Spinal cord (tissue), 10 donors: ENCODE data around the gene SNX5. TPM values are rescaled to one million over a fixed set of nuclear protein-coding genes. Genes with fewer than 3 reads are reported as not detected.

Source experiments
- DNase-seq, 6 donors: peaks; one replicate each; pipeline versions ENCODE4 v3.0.0 to v3.0.0-alpha.2; 2013 to 2015; ENCODE audit warnings: low spot score in 6 of 6, low read depth in 4 of 6
- H3K27ac ChIP-seq: one replicate; pipeline ENCODE4 v1.5.1; 2013; ENCODE audit warnings: low read depth, low read length, control low read depth
- H3K27me3 ChIP-seq: one replicate; pipeline ENCODE4 v1.6.1; 2013; ENCODE audit warnings: low read length; ENCODE audit not compliant: control insufficient read depth, insufficient read depth
- H3K36me3 ChIP-seq: one replicate; pipeline ENCODE4 v1.6.1; 2013; ENCODE audit warnings: low read length; ENCODE audit not compliant: control insufficient read depth, insufficient read depth
- H3K4me1 ChIP-seq: one replicate; pipeline ENCODE4 v1.6.1; 2013; ENCODE audit warnings: low read length; ENCODE audit not compliant: control insufficient read depth, insufficient read depth
- H3K4me3 ChIP-seq: one replicate; pipeline ENCODE4 v1.5.1; 2013; ENCODE audit warnings: low read depth, low read length, control low read depth
- H3K9me3 ChIP-seq: one replicate; pipeline ENCODE4 v1.6.1; 2013; ENCODE audit warnings: low read length; ENCODE audit not compliant: control insufficient read depth, insufficient read depth
- WGBS: methylation state at CpG from one replicate; pipeline ENCODE4 v1.1.5; 2013; ENCODE audit warnings: missing lambda C conversion rate; ENCODE audit not compliant: insufficient coverage; 5-methylcytosine and 5-hydroxymethylcytosine counted together
- polyA plus RNA-seq, 2 donors: library from polyadenylated mRNA; unstranded; fragments of 120-200 nt; gene quantifications; one replicate each; pipeline ENCODE4 v1.2.1, GENCODE V29; 2013; ENCODE audit not compliant: insufficient read length in 2 of 2
- total RNA-seq, 2 donors: library from RNA; depleted of rRNA in 1 of 2; stranded (reverse); fragments of 120-200 nt in 1 of 2; fragments of >200 nt in 1 of 2; gene quantifications; one replicate each; pipeline versions ENCODE4 v1.2.3 to v1.2.4, GENCODE V29; 2013 to 2014
- donor health status: healthy.

SNX5 gene
- total and polyA plus RNA-seq, 4 donors = 81.4 to 128 (median 108) TPM

DNA sequence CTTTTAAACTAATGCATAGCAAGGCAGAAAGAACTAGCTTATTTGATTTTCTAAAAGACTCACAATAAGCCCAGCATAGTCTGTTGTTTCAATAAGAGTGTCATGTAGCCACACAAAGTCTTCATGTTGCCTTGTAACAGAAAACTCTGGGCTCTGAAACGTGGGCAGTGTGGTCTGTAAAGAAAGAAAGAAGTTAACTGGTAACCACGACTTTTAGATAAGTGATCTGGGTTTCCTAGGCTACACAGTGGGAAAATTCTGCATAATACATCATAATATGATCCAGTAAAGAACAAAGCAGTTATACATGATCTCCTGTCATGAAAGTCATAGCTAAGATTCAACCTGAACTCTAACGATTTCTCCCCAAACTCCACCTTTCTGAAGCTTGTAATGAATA, 13.3 kb downstream of the SNX5 start:
- 71% methylated on average over 1 of the region's 3 CpGs for WGBS
- DNase-seq = no peak
- Histone ChIP-seq H3K27me3 (no peaks in the 10 kb centered on the region), H3K36me3 (peaks cover 23% of the 10 kb centered on the region), H3K27ac (no peak overlapping the region), H3K4me3 (no peak overlapping the region), H3K4me1 (peaks cover 12% of the 10 kb centered on the region), H3K9me3 (no peaks in the 10 kb centered on the region)

- H3K27ac ChIP-seq = no peak overlapping the region
- H3K36me3 ChIP-seq = peaks cover 23% of the 10 kb centered on the region
- 98% methylated on average over 5 of the region's 5 CpGs for WGBS
These were observed 14.7 kb downstream of the SNX5 start for GRCh38 chr20:17953935-17954334.

DNA sequence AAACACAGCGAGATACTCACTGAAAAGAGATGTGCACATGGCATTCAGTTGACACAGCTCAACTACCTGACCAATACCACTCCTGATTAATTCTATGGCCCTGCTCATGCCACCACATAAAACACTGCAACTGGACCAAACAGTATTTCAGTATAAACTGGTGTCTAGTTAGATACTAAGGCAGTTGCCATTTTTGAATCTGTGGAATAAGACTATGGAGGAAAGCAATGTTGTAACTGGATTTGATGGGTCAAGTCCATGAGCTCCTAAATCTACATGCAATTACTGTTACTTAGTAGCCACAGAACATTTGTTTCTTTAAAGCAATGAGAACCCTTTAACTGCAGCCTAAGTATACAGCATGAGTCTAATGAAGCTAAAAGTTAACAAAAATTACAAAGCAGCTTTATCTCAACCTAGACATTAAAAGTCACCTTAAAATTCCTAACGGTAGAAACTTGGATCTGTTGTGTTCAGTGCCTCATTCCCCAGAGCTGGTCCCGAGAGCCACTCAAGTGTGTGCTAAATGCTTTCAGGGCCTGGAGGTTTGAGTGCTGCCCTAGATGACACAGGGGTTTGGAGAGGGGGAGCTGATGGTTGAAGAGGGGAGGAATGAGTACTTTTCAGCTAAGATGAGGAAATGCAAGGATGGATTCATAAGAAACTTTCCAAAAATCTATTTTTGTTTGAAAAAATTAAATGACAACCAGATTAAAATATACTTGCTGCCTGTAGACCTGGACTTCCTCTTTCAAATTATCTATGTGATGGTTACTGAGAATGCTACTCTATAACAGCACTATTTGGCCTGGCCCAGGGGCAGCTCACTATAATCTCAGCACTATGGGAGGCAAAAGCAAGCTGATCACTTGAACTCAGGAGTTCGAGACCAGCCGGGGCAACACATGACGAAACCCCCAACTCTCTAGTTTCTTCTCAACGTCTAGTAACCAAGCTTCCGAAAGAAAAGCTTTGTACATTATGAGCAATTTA, 15.6 kb downstream of the SNX5 start:
- WGBS = 88% methylated on average over 2 of the region's 8 CpGs
- H3K27me3 ChIP-seq = no peaks in the 10 kb centered on the region
- H3K4me3 ChIP-seq = no peak overlapping the region
- no peaks in the 10 kb centered on the region for H3K9me3 ChIP-seq
- peaks cover 23% of the 10 kb centered on the region for H3K36me3 ChIP-seq
- DNase-seq = no peak
- no peak overlapping the region for H3K27ac ChIP-seq
- peaks cover 5% of the 10 kb centered on the region for H3K4me1 ChIP-seq

More at GRCh38 chr20:17953935-17954334, 14.7 kb downstream of the SNX5 start:
- H3K9me3 ChIP-seq = no peaks in the 10 kb centered on the region
- H3K27me3 ChIP-seq = no peaks in the 10 kb centered on the region
- DNase-seq = no peak
- H3K4me1 ChIP-seq = peaks cover 5% of the 10 kb centered on the region
- no peak overlapping the region for H3K4me3 ChIP-seq

DNA sequence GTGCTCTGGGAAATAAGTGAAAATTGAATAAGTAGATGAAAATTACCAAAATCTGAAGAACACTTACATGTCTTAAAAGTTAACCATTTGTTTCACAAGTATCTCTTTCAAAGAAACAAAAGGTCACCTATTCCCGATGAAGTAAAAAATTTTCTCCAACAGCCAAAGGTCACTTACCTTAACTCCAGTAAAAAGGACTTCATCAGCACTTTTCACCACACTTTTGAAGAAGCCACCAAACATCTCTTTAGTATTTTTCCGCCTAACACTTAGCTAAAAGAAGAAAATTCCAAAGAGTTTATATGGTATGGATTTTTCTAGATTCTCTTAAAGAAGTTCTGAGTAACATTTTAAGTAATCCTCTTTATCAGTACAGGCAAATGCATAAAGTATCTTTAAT, 17.3 kb downstream of the SNX5 start:
- Histone ChIP-seq H3K9me3 (no peaks in the 10 kb centered on the region), H3K4me3 (no peak overlapping the region), H3K27ac (no peak overlapping the region), H3K4me1 (peaks cover 2% of the 10 kb centered on the region), H3K36me3 (peaks cover 22% of the 10 kb centered on the region), H3K27me3 (no peaks in the 10 kb centered on the region)
- WGBS = 100% methylated on average over 1 of the region's 2 CpGs
- no peak for DNase-seq

DNA sequence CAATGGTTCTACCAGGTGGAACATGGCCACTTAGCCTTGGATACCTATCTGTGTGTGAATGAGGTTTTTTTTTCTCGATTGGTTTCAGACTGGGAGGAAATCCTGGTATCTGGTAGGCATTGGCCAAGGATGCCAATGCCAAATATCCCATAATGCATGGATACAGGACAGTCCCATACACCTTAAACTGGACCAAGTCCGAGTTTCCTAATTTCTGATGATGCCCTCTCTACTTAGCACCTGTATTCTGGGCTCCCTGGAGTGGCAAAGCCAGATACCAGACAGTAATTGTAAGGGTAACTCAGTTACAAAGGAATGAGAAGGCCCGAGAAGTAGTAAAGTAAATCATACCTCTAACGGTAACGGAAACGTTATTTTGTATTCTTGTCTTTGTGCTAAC, 17.9 kb downstream of the SNX5 start:
- WGBS = 96% methylated on average over 4 of the region's 6 CpGs
- Histone ChIP-seq H3K4me1 (no peaks in the 10 kb centered on the region), H3K36me3 (peaks cover 23% of the 10 kb centered on the region), H3K27ac (no peak overlapping the region), H3K27me3 (no peaks in the 10 kb centered on the region), H3K9me3 (no peaks in the 10 kb centered on the region), H3K4me3 (no peak overlapping the region)
- DNase-seq = no peak

- no peaks in the 10 kb centered on the region for H3K27me3 ChIP-seq
- no peaks in the 10 kb centered on the region for H3K4me1 ChIP-seq
- H3K4me3 ChIP-seq = no peak overlapping the region
- H3K9me3 ChIP-seq = no peaks in the 10 kb centered on the region
- H3K27ac ChIP-seq = no peak overlapping the region
- WGBS = no CpG with 5 or more reads among the region's 4 CpGs
- no peak for DNase-seq
- peaks cover 23% of the 10 kb centered on the region for H3K36me3 ChIP-seq
These were observed 18.7 kb downstream of the SNX5 start for GRCh38 chr20:17949899-17950298.

GRCh38 chr20:17948442-17948841, 20.2 kb downstream of the SNX5 start:
- H3K27me3 ChIP-seq = no peaks in the 10 kb centered on the region
- H3K4me3 ChIP-seq = no peak overlapping the region
- DNase-seq = no peak
- peaks cover 20% of the 10 kb centered on the region for H3K36me3 ChIP-seq
- WGBS = 100% methylated on average over 2 of the region's 2 CpGs
- H3K27ac ChIP-seq = no peak overlapping the region
- no peaks in the 10 kb centered on the region for H3K4me1 ChIP-seq
- no peaks in the 10 kb centered on the region for H3K9me3 ChIP-seq

GRCh38 chr20:17947474-17947815, 21.1 kb downstream of the SNX5 start:
- 97% methylated on average over 3 of the region's 5 CpGs for WGBS
- peaks cover 19% of the 10 kb centered on the region for H3K36me3 ChIP-seq
- DNase-seq = no peak

DNA sequence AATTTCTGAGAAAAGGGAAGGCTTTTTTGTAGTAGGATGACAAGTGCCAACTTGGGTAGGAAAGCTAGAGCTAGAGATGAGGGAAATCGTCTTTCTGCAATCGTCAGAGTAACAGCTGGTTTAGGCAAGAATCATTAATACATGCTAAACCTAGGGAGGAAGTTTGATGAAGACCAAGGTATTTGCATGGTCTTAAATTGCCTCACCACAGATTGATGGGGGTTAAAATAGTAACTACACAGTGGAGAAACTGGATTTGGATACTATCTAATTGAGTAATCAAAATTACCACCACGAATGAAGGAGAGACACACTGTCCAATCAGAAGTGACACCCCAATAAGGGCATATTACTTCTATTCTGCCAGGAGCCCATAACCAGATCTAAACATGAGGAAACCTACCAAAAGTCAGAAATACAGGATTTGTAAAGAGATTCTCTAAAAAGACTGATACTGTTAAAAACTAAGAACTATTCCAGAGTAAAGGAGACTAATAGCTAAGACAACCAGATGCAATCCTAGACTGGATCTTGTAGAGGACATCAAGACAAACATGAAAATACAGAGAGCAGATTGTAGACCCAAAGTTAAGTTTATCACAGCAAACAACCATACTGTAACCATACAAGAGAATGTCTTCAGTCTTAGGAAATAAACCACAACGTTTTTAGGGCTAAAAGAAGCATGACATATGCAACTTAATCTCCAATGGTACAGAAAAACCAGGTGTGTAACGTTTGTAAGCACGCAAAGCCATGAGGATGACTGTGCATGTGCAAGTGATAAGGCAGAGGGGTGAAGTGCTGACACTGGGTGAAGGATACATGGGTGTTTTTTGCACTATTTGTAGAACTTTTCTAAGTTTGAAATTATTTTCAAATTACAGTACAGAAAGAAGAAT, 21.8 kb downstream of the SNX5 start:
- no peaks in the 10 kb centered on the region for H3K4me1 ChIP-seq
- 90% methylated on average over 3 of the region's 6 CpGs for WGBS
- H3K36me3 ChIP-seq = peaks cover 20% of the 10 kb centered on the region
- no peaks in the 10 kb centered on the region for H3K27me3 ChIP-seq
- no peak overlapping the region for H3K27ac ChIP-seq
- no peaks in the 10 kb centered on the region for H3K9me3 ChIP-seq
- H3K4me3 ChIP-seq = no peak overlapping the region
- no peak for DNase-seq

More at GRCh38 chr20:17947474-17947815, 21.1 kb downstream of the SNX5 start:
- Histone ChIP-seq H3K9me3 (no peaks in the 10 kb centered on the region), H3K27me3 (no peaks in the 10 kb centered on the region), H3K4me3 (no peak overlapping the region), H3K27ac (no peak overlapping the region), H3K4me1 (no peaks in the 10 kb centered on the region)
